Motor neuron (in vitro differentiated cells): ENCODE measurements around the gene NPBWR2. TPM values are rescaled to one million over a fixed set of nuclear protein-coding genes. Genes with fewer than 3 reads are reported as not detected.
"Not testable (repeated sequence)": the region's sequence is repeated elsewhere in the genome, so short reads cannot be mapped to it uniquely, and the experiment has no call there.

Source experiments
- ATAC-seq, 8 experiments: fragments of 200-7000 bp; cut with Tn5 transposase; replicated peaks in 6 of 8; 2 replicates each; pipeline ENCODE4 v1.8.0; 2021; ENCODE audit warnings: mild to moderate bottlenecking in 8 of 8, moderate library complexity in 8 of 8
- H3K27ac ChIP-seq, 2 donors: fragments of 250-450 bp; sonication (Bioruptor Pico); 2 replicates each; pipeline ENCODE4 v1.9.0; 2021; ENCODE audit warnings: antibody characterized with exemption in 2 of 2, mild to moderate bottlenecking in 2 of 2, moderate library complexity in 1 of 2
- H3K4me1 ChIP-seq, 2 donors: fragments of 250-450 bp; sonication (Bioruptor Pico); replicated peaks in 1 of 2; 2 replicates each; pipeline ENCODE4 v1.6.1; 2021; ENCODE audit warnings: antibody characterized with exemption in 2 of 2, mild to moderate bottlenecking in 2 of 2, moderate library complexity in 1 of 2
- H3K4me3 ChIP-seq, 5 donors: fragments of 250-450 bp; sonication (Bioruptor Pico); 2 replicates each; pipeline ENCODE4 v1.9.0; 2021; ENCODE audit warnings: antibody characterized with exemption in 5 of 5, mild to moderate bottlenecking in 5 of 5, moderate library complexity in 4 of 5
- WGBS, 10 experiments: fragments of 450-650 bp; shearing (Covaris generic); methylation state at CpG; one replicate each; pipeline ENCODE4 v1.0.0; 2022; 5-methylcytosine and 5-hydroxymethylcytosine counted together
- in situ Hi-C, 9 experiments: fragments of 400-800 bp; cut with MboI; loops; one replicate each; pipeline ENCODE4 v1.15.0; 2021; ENCODE audit warnings: low sequenced_read_pairs in 9 of 9, low pct_unique_long_range_greater_than_20kb in 2 of 9; ENCODE audit not compliant: unreplicated experiment in 9 of 9
- total RNA-seq, 8 experiments: library from RNA; unstranded; fragments of 300-600 nt; gene quantifications; 2 replicates each; pipeline versions ENCODE4 v1.2.3 to v1.2.4, GENCODE V29; 2022

The NPBWR2 gene
- total RNA-seq, 8 experiments from 2014 or later, result 0.11 to 1.3 (median 0.48) TPM; not detected in 4

GRCh38 chr20:64091770-64092169, 15.6 kb downstream of the NPBWR2 start:
- Histone ChIP-seq H3K4me1 (peaks cover 36% of the 10 kb centered on the region in 2 donors), H3K27ac (peak overlapping the region; percentile 31 to 52), H3K4me3 (peak overlapping the region in 4 of 5 donors; percentile 6 to 24 (median 18))
- no CpG with 5 or more reads among the region's 16 CpGs for WGBS, 10 experiments
- peak in 7 of 8 experiments; percentile 27 to 53 (median 47) for ATAC-seq
- in situ Hi-C loops, result no loop called here

GRCh38 chr20:64091340-64091739, 16.0 kb downstream of the NPBWR2 start:
- Histone ChIP-seq H3K4me1 (peaks cover 36% of the 10 kb centered on the region in 2 donors), H3K27ac (peak overlapping the region; percentile 31 to 52), H3K4me3 (no peak overlapping the region)
- in situ Hi-C loops, result no loop called here
- WGBS, 10 experiments, result 50% methylated on average over 3 of the region's 19 CpGs; no CpG with 5 or more reads in 9 of the 10 experiments
- ATAC-seq, result peak in 1 of 8 experiments; percentile 0

GRCh38 chr20:64090165-64090564, 17.2 kb downstream of the NPBWR2 start:
- 20 to 71% methylated on average over 1 of the region's 10 CpGs; no CpG with 5 or more reads in 8 of the 10 experiments for WGBS, 10 experiments
- H3K4me3 ChIP-seq, result no peak overlapping the region
- peak in 5 of 8 experiments; percentile 89 to 94 (median 91) for ATAC-seq
- in situ Hi-C loops, result no loop called here
- peak overlapping the region; percentile 75 to 85 for H3K27ac ChIP-seq
- peaks cover 36% of the 10 kb centered on the region in 2 donors for H3K4me1 ChIP-seq

GRCh38 chr20:64088586-64088985, 18.8 kb downstream of the NPBWR2 start:
- H3K27ac ChIP-seq, in situ Hi-C loops, H3K4me3 ChIP-seq, ATAC-seq: not testable (repeated sequence)
- peaks cover 46 to 50% of the 10 kb centered on the region in 2 donors for H3K4me1 ChIP-seq

GRCh38 chr20:64087226-64087825, 20.0 kb downstream of the NPBWR2 start:
- no CpG with 5 or more reads among the region's 36 CpGs for WGBS, 10 experiments
- H3K27ac ChIP-seq, H3K4me3 ChIP-seq, ATAC-seq, in situ Hi-C loops: not testable (repeated sequence)
- peaks cover 39 to 47% of the 10 kb centered on the region in 2 donors for H3K4me1 ChIP-seq

- Histone ChIP-seq H3K4me1 (peaks cover 34 to 47% of the 10 kb centered on the region in 2 donors), H3K4me3 (no peak overlapping the region), H3K27ac (no peak overlapping the region)
- ATAC-seq, result no peak
- WGBS, 10 experiments, result 25% methylated on average over 2 of the region's 11 CpGs; no CpG with 5 or more reads in 9 of the 10 experiments
- in situ Hi-C loops, result no loop called here
These were observed 20.6 kb downstream of the NPBWR2 start for GRCh38 chr20:64086801-64087200.

- no peak overlapping the region for H3K27ac ChIP-seq
- no CpG with 5 or more reads among the region's 23 CpGs for WGBS, 10 experiments
- H3K4me3 ChIP-seq, result peak overlapping the region in 1 of 5 donors; percentile 48
- in situ Hi-C loops, result no loop called here
- peaks cover 19 to 35% of the 10 kb centered on the region in 2 donors for H3K4me1 ChIP-seq
- peak in 6 of 8 experiments; percentile 0 to 26 (median 8) for ATAC-seq
These were observed 22.6 kb downstream of the NPBWR2 start for GRCh38 chr20:64084685-64085152.

GRCh38 chr20:64083804-64084684, 23.3 kb downstream of the NPBWR2 start, which contains the start of gene LKAAEAR1:
Gene LKAAEAR1, minus strand, starts transcription at chr20:64084398. Its CDS starts 179 bp downstream, at chr20:64084219.
- Histone ChIP-seq H3K27ac (no peak within 1 kb of the TSS), H3K4me1 (peaks cover 15 to 31% of the 10 kb centered on the region in 2 donors), H3K4me3 (peak within 1 kb of the TSS; percentile 31 to 48 (median 39))
- ATAC-seq, result peak in 6 of 8 experiments; percentile 4 to 25 (median 7)
- 0 to 36% (median 12%) methylated on average over 1 to 5 of the region's 86 CpGs; no CpG with 5 or more reads in 6 of the 10 experiments for WGBS, 10 experiments
- in situ Hi-C loops, result no loop called here

- ATAC-seq, result peak; percentile 43 to 78 (median 51)
- Histone ChIP-seq H3K27ac (no peak overlapping the region), H3K4me3 (peak overlapping the region; percentile 31 to 48 (median 39)), H3K4me1 (peaks cover 21 to 36% of the 10 kb centered on the region in 2 donors)
- in situ Hi-C loops, result no loop called here
- 0 to 15% methylated on average over 1 to 5 of the region's 52 CpGs; no CpG with 5 or more reads in 8 of the 10 experiments for WGBS, 10 experiments
These were observed 24.0 kb downstream of the NPBWR2 start for GRCh38 chr20:64083378-64083803.

- peak overlapping the region in 4 of 5 donors; percentile 31 to 48 (median 42) for H3K4me3 ChIP-seq
- H3K4me1 ChIP-seq, result peaks cover 23 to 37% of the 10 kb centered on the region in 2 donors
- no peak overlapping the region for H3K27ac ChIP-seq
- no peak for ATAC-seq
- WGBS, 10 experiments, result 0 to 50% (median 13%) methylated on average over 1 to 5 of the region's 13 CpGs; no CpG with 5 or more reads in 4 of the 10 experiments
- in situ Hi-C loops, result no loop called here
These were observed 24.5 kb downstream of the NPBWR2 start for GRCh38 chr20:64082820-64083377.

- in situ Hi-C loops, result no loop called here
- 8 to 43% methylated on average over 2 of the region's 13 CpGs; no CpG with 5 or more reads in 8 of the 10 experiments for WGBS, 10 experiments
- Histone ChIP-seq H3K4me1 (peaks cover 23 to 37% of the 10 kb centered on the region in 2 donors), H3K4me3 (no peak overlapping the region), H3K27ac (no peak overlapping the region)
- ATAC-seq, result peak in 1 of 8 experiments; percentile 2
These were observed 25.1 kb downstream of the NPBWR2 start for GRCh38 chr20:64082126-64082731.

- WGBS, 10 experiments, result 96 to 100% methylated on average over 2 to 4 of the region's 6 CpGs; no CpG with 5 or more reads in 8 of the 10 experiments
- peaks cover 23 to 37% of the 10 kb centered on the region in 2 donors for H3K4me1 ChIP-seq
- H3K27ac ChIP-seq, result no peak overlapping the region
- no peak for ATAC-seq
- in situ Hi-C loops, result no loop called here
- H3K4me3 ChIP-seq, result no peak overlapping the region
These were observed 25.8 kb downstream of the NPBWR2 start for GRCh38 chr20:64081624-64081964.
